K562 (cell line): ENCODE results near the gene PIP4K2A. TPM values are rescaled to one million over a fixed set of nuclear protein-coding genes. Genes with fewer than 3 reads are reported as not detected.
A peak's percentile ranks its signal among the peaks of the same experiment; 100 is the strongest.

Source experiments
- BCOR ChIP-seq: fragments of 450-650 bp; IDR thresholded peaks from 2 replicates; pipeline ENCODE4 v1.6.1; 2016
- CC2D1A ChIP-seq: fragments of 450-650 bp; IDR thresholded peaks from 2 replicates; pipeline ENCODE4 v1.6.1; 2017; ENCODE audit warnings: mild to moderate bottlenecking
- ETV6 ChIP-seq, 3 experiments: fragments of 150-350 bp in 1 of 3; sonication (generic) in 1 of 3; formaldehyde crosslinking in 1 of 3; IDR thresholded peaks; 2 replicates each; pipeline versions ENCODE4 v1.6.1 to v1.8.0; 2014 to 2022; ENCODE audit warnings: borderline replicate concordance in 2 of 3, low read depth in 2 of 3, antibody characterized with exemption in 1 of 3, low read length in 1 of 3, mild to moderate bottlenecking in 1 of 3, missing genetic modification reagents in 1 of 3
- KHSRP ChIP-seq: fragments of 450-650 bp; IDR thresholded peaks from 2 replicates; pipeline ENCODE4 v1.6.1; 2017
- NFE2L1 ChIP-seq: fragments of 450-650 bp; IDR thresholded peaks from 2 replicates; pipeline ENCODE4 v1.6.1; 2016; ENCODE audit warnings: missing genetic modification characterization, low read depth, mild to moderate bottlenecking, missing compliant biosample characterization, moderate library complexity, borderline replicate concordance
- PRMT5 ChIP-seq: sonication (generic); formaldehyde crosslinking; IDR thresholded peaks from 2 replicates; pipeline ENCODE4 v1.5.0; 2020; ENCODE audit warnings: missing genetic modification reagents
- SLC30A9 ChIP-seq: fragments of 250-450 bp; sonication (Bioruptor Pico); IDR thresholded peaks from 2 replicates; pipeline ENCODE4 v1.8.0; 2022; ENCODE audit warnings: mild to moderate bottlenecking, moderate library complexity
- SMARCA5 ChIP-seq: fragments of 450-650 bp; IDR thresholded peaks from 2 replicates; pipeline ENCODE4 v1.6.1; 2016
- SUPT5H ChIP-seq: fragments of 450-650 bp; IDR thresholded peaks from 2 replicates; pipeline ENCODE4 v1.6.1; 2016
- TBL1XR1 ChIP-seq, 2 experiments: IDR thresholded peaks; 2 replicates each; pipeline ENCODE4 v1.6.1; 2012; ENCODE audit warnings: improper control_type of control experiment in 2 of 2, low read length in 2 of 2, mild to moderate bottlenecking in 1 of 2
- TGIF2 ChIP-seq: sonication (generic); formaldehyde crosslinking; IDR thresholded peaks from 2 replicates; pipeline ENCODE4 v1.8.1; 2022; ENCODE audit warnings: mild to moderate bottlenecking, missing genetic modification reagents, moderate library complexity
- ZBTB17 ChIP-seq: fragments of 450-650 bp; formaldehyde crosslinking; IDR thresholded peaks from 2 replicates; pipeline ENCODE4 v1.4.0; 2020; ENCODE audit warnings: mild to moderate bottlenecking
- ZBTB5 ChIP-seq: fragments of 450-650 bp; IDR thresholded peaks from 2 replicates; pipeline ENCODE4 v1.6.1; 2017; ENCODE audit warnings: antibody characterized with exemption
- polyA plus RNA-seq, 8 experiments: library from polyadenylated mRNA; depleted of rRNA in 4 of 8; stranded (reverse) in 5 of 8; unstranded in 3 of 8; fragments of >200 nt; fragmentation: Nextera tagmentation in 2 of 8; fragmentation: Illumina TruSeq in 1 of 8; extraction: Ambion mirVana in 2 of 8; extraction: Trizol in 1 of 8; gene quantifications; 2 replicates each; pipeline versions ENCODE4 v1.2.1 to v1.2.3, GENCODE V29; 2011 to 2014; ENCODE audit warnings: inconsistent platforms in 1 of 8, missing spikeins in 1 of 8
- total RNA-seq, 7 experiments: library from RNA; depleted of rRNA in 6 of 7; stranded (reverse); fragments of >200 nt in 6 of 7; fragmentation: Illumina TruSeq in 2 of 7; extraction: Trizol in 2 of 7; gene quantifications; 2 replicates each; pipeline versions ENCODE4 v1.2.1 to v1.2.3, GENCODE V29; 2011 to 2021; ENCODE audit warnings: low replicate concordance in 1 of 7
- TF ChIP-seq, protein P1 (sequence below): fragments of 200-600 bp; sonication (generic); IDR thresholded peaks from one replicate; pipeline ENCODE4 v1.6.1; 2012; ENCODE audit warnings: mild to moderate bottlenecking, low read depth, low read length, inconsistent platforms

The PIP4K2A gene
- total and polyA plus RNA-seq, 9 of the 15 experiments (the other 6 are each of a cell fraction or from before 2014, with no cell fraction given), result 35.6 to 117 (median 71.9) TPM

- TF ChIP-seq ZBTB5 (no peak), SMARCA5 (no peak), BCOR (no peak), ETV6 (IDR thresholded peaks at IDR 0.05; ENCODE audit: borderline replicate concordance in 1 of 2, low read depth in 2 of 2, low read length in 1 of 2) (no peak), ETV6 (CRISPR knock-in tag; IDR thresholded peaks at IDR 0.05; ENCODE audit: borderline replicate concordance) (no peak), TGIF2 (CRISPR knock-in tag) (no peak), SLC30A9 (CRISPR knock-in tag) (no peak), PRMT5 (no peak), ZBTB17 (CRISPR knock-in tag) (no peak), NFE2L1 (tag) (no peak), KHSRP (no peak), CC2D1A (no peak), SUPT5H (no peak), TBL1XR1 (IDR thresholded peaks at IDR 0.05; ENCODE audit: low read length in 2 of 2) (peak in 1 of 2 experiments; percentile 54; a peak in 1 of 4 replicates)
- TF ChIP-seq, protein P1, sequence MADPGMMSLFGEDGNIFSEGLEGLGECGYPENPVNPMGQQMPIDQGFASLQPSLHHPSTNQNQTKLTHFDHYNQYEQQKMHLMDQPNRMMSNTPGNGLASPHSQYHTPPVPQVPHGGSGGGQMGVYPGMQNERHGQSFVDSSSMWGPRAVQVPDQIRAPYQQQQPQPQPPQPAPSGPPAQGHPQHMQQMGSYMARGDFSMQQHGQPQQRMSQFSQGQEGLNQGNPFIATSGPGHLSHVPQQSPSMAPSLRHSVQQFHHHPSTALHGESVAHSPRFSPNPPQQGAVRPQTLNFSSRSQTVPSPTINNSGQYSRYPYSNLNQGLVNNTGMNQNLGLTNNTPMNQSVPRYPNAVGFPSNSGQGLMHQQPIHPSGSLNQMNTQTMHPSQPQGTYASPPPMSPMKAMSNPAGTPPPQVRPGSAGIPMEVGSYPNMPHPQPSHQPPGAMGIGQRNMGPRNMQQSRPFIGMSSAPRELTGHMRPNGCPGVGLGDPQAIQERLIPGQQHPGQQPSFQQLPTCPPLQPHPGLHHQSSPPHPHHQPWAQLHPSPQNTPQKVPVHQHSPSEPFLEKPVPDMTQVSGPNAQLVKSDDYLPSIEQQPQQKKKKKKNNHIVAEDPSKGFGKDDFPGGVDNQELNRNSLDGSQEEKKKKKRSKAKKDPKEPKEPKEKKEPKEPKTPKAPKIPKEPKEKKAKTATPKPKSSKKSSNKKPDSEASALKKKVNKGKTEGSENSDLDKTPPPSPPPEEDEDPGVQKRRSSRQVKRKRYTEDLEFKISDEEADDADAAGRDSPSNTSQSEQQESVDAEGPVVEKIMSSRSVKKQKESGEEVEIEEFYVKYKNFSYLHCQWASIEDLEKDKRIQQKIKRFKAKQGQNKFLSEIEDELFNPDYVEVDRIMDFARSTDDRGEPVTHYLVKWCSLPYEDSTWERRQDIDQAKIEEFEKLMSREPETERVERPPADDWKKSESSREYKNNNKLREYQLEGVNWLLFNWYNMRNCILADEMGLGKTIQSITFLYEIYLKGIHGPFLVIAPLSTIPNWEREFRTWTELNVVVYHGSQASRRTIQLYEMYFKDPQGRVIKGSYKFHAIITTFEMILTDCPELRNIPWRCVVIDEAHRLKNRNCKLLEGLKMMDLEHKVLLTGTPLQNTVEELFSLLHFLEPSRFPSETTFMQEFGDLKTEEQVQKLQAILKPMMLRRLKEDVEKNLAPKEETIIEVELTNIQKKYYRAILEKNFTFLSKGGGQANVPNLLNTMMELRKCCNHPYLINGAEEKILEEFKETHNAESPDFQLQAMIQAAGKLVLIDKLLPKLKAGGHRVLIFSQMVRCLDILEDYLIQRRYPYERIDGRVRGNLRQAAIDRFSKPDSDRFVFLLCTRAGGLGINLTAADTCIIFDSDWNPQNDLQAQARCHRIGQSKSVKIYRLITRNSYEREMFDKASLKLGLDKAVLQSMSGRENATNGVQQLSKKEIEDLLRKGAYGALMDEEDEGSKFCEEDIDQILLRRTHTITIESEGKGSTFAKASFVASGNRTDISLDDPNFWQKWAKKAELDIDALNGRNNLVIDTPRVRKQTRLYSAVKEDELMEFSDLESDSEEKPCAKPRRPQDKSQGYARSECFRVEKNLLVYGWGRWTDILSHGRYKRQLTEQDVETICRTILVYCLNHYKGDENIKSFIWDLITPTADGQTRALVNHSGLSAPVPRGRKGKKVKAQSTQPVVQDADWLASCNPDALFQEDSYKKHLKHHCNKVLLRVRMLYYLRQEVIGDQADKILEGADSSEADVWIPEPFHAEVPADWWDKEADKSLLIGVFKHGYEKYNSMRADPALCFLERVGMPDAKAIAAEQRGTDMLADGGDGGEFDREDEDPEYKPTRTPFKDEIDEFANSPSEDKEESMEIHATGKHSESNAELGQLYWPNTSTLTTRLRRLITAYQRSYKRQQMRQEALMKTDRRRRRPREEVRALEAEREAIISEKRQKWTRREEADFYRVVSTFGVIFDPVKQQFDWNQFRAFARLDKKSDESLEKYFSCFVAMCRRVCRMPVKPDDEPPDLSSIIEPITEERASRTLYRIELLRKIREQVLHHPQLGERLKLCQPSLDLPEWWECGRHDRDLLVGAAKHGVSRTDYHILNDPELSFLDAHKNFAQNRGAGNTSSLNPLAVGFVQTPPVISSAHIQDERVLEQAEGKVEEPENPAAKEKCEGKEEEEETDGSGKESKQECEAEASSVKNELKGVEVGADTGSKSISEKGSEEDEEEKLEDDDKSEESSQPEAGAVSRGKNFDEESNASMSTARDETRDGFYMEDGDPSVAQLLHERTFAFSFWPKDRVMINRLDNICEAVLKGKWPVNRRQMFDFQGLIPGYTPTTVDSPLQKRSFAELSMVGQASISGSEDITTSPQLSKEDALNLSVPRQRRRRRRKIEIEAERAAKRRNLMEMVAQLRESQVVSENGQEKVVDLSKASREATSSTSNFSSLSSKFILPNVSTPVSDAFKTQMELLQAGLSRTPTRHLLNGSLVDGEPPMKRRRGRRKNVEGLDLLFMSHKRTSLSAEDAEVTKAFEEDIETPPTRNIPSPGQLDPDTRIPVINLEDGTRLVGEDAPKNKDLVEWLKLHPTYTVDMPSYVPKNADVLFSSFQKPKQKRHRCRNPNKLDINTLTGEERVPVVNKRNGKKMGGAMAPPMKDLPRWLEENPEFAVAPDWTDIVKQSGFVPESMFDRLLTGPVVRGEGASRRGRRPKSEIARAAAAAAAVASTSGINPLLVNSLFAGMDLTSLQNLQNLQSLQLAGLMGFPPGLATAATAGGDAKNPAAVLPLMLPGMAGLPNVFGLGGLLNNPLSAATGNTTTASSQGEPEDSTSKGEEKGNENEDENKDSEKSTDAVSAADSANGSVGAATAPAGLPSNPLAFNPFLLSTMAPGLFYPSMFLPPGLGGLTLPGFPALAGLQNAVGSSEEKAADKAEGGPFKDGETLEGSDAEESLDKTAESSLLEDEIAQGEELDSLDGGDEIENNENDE, result no peak
These were observed 21.8 kb upstream of the PIP4K2A start (continued) for GRCh38 chr10:22736134-22736533.
